Bronchial epithelial cell (primary cell): ENCODE measurements around the gene THADA. TPM values are rescaled to one million over a fixed set of nuclear protein-coding genes. Genes with fewer than 3 reads are reported as not detected.

ENCODE experiments used
- DNase-seq: peaks from one replicate; pipeline ENCODE4 v3.0.0-alpha.2; 2010; ENCODE audit warnings: low read depth
- FAIRE-seq: peaks from 2 replicates; lab custom pipeline; 2011; peaks lifted over from hg19 to GRCh38; lab: Jason Lieb, UNC
- H3K27me3 ChIP-seq: 2 replicates; pipeline ENCODE4 v1.5.1; 2011; ENCODE audit warnings: low read length; ENCODE audit not compliant: control insufficient read depth, insufficient read depth
- H3K36me3 ChIP-seq: 2 replicates; pipeline ENCODE4 v1.5.1; 2011; ENCODE audit warnings: low read length; ENCODE audit not compliant: control insufficient read depth, insufficient read depth
- H3K4me3 ChIP-seq: 2 replicates; pipeline ENCODE4 v1.5.1; 2011; ENCODE audit warnings: mild to moderate bottlenecking, low read depth, low read length, control low read depth
- total RNA-seq: library from RNA; depleted of rRNA; stranded (reverse); fragments of >200 nt; gene quantifications from 2 replicates; pipeline ENCODE4 v1.2.1, GENCODE V29; 2014
- TF ChIP-seq, protein P1 (sequence below): IDR thresholded peaks from 2 replicates; pipeline ENCODE4 v1.5.1; 2011; ENCODE audit warnings: mild to moderate bottlenecking, moderate library complexity, low read length, control low read depth, inconsistent platforms; ENCODE audit not compliant: insufficient read depth, severe bottlenecking

The THADA gene
- total RNA-seq, 1 donor from 2014 or later: 25.8 TPM

DNA sequence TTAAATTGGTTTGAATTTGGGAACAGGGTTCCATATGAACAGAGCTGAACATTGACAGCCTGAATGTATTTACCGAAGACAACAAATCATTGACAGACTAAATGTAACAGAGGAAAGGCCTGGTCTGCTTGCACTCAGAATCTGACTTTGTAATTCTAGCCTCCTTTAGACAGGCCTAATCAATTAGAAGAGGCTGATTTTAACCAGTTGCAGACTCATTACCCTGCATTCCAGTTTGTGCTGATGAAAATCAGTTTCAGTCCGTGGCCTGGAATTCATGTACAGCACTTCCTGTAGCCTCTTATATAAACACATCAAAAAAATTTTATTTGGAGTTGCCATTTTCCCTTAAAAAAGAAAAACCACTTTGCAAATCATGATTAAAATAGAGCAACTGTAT lies 276.3 kb downstream of the THADA start:
- FAIRE-seq (no peak), DNase-seq (no peak)
- Histone ChIP-seq H3K27me3 (no peaks in the 10 kb centered on the region), H3K36me3 (peaks cover 2% of the 10 kb centered on the region), H3K4me3 (no peak overlapping the region)
- TF ChIP-seq, protein P1, sequence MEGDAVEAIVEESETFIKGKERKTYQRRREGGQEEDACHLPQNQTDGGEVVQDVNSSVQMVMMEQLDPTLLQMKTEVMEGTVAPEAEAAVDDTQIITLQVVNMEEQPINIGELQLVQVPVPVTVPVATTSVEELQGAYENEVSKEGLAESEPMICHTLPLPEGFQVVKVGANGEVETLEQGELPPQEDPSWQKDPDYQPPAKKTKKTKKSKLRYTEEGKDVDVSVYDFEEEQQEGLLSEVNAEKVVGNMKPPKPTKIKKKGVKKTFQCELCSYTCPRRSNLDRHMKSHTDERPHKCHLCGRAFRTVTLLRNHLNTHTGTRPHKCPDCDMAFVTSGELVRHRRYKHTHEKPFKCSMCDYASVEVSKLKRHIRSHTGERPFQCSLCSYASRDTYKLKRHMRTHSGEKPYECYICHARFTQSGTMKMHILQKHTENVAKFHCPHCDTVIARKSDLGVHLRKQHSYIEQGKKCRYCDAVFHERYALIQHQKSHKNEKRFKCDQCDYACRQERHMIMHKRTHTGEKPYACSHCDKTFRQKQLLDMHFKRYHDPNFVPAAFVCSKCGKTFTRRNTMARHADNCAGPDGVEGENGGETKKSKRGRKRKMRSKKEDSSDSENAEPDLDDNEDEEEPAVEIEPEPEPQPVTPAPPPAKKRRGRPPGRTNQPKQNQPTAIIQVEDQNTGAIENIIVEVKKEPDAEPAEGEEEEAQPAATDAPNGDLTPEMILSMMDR: no peak

DNA sequence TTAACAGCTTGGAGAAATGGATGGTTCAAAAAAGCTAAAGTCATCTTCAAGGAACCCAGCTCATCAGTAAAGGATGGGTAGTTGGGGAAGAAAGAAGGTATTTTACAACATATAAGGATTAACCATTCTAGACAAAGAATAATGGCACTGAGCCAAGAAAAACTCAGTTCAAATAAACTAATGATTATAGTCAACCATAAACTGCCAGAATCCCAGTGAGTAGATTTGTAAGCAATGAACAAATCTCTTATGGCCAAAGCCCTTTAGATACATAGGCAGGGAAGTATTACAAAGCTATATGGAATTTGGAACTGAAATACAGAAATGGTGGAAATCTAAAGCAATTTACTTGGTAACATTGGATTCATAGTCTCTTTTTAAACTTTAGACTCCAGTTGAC lies 277.0 kb downstream of the THADA start:
- no peak for FAIRE-seq
- no peak overlapping the region for H3K4me3 ChIP-seq
- no peak for DNase-seq

DNA sequence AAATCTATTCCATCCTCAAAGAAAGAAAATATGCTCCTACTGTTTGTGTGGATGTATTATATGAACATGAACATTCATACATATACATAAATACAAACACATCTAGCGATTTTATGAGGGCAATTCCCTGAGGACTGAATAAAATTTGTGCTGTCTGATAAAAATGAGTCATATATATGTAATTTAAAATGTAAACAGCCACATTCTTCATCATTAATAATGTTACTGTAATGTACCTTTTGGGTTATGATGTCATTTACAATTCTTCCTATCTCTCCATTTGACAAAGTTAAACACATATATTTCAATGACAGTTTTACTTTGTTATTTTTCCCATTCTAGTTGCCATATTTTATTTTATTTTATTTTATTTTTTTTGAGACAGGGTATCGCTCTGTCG lies 278.2 kb downstream of the THADA start:
- Histone ChIP-seq H3K27me3 (no peaks in the 10 kb centered on the region), H3K4me3 (no peak overlapping the region), H3K36me3 (peaks cover 2% of the 10 kb centered on the region)
- DNase-seq (peak; percentile 22), FAIRE-seq (no peak)
- TF ChIP-seq, protein P1: no peak

More for the DNA sequence above, 277.0 kb downstream of the THADA start:
- TF ChIP-seq, protein P1: no peak
- Histone ChIP-seq H3K27me3 (no peaks in the 10 kb centered on the region), H3K36me3 (peaks cover 2% of the 10 kb centered on the region)

DNA sequence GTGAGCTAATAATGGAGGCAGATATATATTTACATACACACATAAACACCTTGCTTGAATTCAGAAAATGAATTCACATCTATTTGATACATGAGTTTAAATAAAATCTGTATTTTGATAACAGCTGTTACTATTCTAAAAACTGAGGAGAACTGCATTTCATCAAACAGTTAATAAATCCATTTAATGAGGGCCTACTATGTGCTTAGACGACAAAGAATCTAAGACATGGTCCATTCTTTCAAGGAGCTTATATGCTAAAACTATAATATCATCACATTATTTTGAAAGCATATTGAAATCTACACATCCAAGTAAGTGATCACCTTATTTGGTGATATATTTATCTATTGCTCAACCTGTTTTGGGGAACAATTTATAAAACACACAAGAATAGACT lies 278.6 kb downstream of the THADA start:
- TF ChIP-seq, protein P1: no peak
- H3K36me3 ChIP-seq: peaks cover 2% of the 10 kb centered on the region
- no peak for DNase-seq
- no peak for FAIRE-seq
- H3K27me3 ChIP-seq: no peaks in the 10 kb centered on the region
- H3K4me3 ChIP-seq: no peak overlapping the region

DNA sequence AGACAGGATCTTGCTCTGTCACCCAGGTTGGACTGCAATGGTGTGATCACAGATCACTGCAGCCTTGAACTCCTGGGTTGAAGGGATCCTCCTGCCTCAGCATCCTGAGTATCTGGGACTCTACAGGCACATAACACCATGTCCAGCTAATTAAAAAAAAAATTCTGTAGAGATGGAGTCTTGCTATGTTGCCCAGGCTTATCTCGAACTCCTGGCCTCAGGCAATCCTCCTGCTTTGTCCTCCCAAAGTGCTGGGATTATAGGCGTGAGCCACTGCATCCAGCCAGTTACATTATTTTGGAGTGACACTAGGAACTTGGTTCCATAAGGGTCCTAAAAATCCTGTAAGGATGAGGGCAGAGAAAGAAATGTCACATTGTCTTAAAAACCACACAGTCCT lies 280.4 kb downstream of the THADA start:
- TF ChIP-seq, protein P1: no peak
- H3K36me3 ChIP-seq: no peaks in the 10 kb centered on the region
- DNase-seq (no peak), FAIRE-seq (no peak)
- H3K27me3 ChIP-seq: no peaks in the 10 kb centered on the region
- no peak overlapping the region for H3K4me3 ChIP-seq

DNA sequence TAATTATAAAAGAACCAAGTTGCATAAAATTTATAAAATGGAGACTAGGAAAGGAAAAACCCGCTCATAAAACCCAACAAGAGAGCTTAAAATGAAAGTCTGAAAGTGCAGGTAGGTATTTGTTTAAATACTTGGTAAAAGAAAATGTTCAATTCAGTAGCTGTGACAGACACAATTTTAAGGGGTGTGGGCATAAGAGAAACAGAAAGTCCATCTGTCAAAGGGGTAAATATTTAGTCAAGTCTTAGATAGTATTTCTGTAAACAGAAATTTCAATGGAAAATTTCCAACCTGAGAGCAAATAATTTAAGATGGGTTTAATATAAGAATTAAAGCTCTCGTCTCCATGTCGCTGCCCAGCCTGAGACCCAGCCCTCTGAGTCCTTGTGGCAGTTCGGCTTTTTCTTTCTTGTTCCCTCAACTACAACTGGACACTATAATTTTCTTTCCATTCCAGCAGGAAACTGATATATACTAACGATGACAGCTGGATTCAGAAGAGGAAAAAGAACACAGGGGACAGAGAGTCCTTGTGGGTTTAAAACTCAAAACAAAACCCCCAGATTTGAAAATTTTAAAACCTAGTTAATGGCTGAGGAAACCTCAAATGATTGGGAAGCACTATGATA lies 281.4 kb downstream of the THADA start:
- FAIRE-seq: no peak
- TF ChIP-seq, protein P1: no peak
- Histone ChIP-seq H3K36me3 (no peaks in the 10 kb centered on the region), H3K27me3 (no peaks in the 10 kb centered on the region), H3K4me3 (no peak overlapping the region)
- DNase-seq: no peak
